ENCODE data around the gene TFRC.

DNA sequence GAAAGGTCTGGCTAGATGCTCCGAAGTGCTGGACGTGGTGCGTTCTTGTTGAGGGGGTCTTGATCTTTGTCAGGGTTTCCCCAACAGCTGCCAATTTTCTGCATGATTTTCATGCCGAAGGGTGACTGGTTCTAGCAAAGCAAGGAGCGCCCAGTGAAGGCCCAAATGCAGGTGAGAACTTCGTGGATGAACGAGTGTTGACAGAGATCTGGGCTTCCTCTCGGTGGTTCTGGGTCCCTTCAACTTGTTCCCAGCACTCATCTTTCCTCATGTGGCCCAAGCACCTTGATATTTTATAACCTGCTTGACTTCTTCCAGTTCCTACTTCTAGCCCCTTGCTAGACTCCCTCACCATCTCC, 40.8 kb upstream of the TFRC start:
- no peak for TF ChIP-seq EZH2 (IDR thresholded peaks at IDR 0.05)
- no peak for TF ChIP-seq POLR2AphosphoS5 (IDR thresholded peaks at IDR 0.05; ENCODE audit: borderline replicate concordance, low read depth, low read length)
